Esophagus muscularis mucosa (tissue), 3 donors: ENCODE measurements around the gene MPC2.

ENCODE experiments used
- EP300 ChIP-seq: sonication (generic); formaldehyde crosslinking; IDR thresholded peaks from one replicate; pipeline ENCODE4 v1.6.1; 2017; ENCODE audit warnings: antibody characterized with exemption
- POLR2A ChIP-seq: fragments of 450-650 bp; IDR thresholded peaks from one replicate; pipeline ENCODE4 v1.6.1; 2017; ENCODE audit warnings: antibody characterized with exemption, moderate library complexity, mild to moderate bottlenecking, low read depth
- POLR2AphosphoS5 ChIP-seq, 2 donors: sonication (generic); formaldehyde crosslinking; IDR thresholded peaks; one replicate each; pipeline ENCODE4 v1.6.1; 2017; ENCODE audit warnings: antibody characterized with exemption in 2 of 2

- no peak for TF ChIP-seq EP300
- TF ChIP-seq POLR2A = no peak
- TF ChIP-seq POLR2AphosphoS5 (IDR thresholded peaks at IDR 0.05) = no peak
Measured at GRCh38 chr1:167928457-167928852, 8.4 kb downstream of the MPC2 start.
